Head of caudate nucleus (tissue), 42 donors: ENCODE measurements around the gene ERICH6.
"Not testable (repeated sequence)": the region's sequence is repeated elsewhere in the genome, so short reads cannot be mapped to it uniquely, and the experiment has no call there.

Experiments used
- DNase-seq, 42 donors: peaks; one replicate each; pipeline versions ENCODE4 v3.0.0 to v3.0.0-alpha.2; 2020 to 2021; ENCODE audit warnings: mixed read lengths in 7 of 42
- intact Hi-C: fragments of 100-400 bp; cut with DNase I; formaldehyde crosslinking; loops from one replicate; pipeline ENCODE4 v1.15.0; 2022

Gene ERICH6

GRCh38 chr3:150631515-150632221 is 72.1 kb downstream of the ERICH6 start:
- intact Hi-C loops = no loop called here
- DNase-seq = no peak

- intact Hi-C loops = no loop called here
- no peak for DNase-seq
Observed at GRCh38 chr3:150627557-150627956, 76.2 kb downstream of the ERICH6 start.

GRCh38 chr3:150626148-150626930 is 77.4 kb downstream of the ERICH6 start:
- intact Hi-C loops = no loop called here
- no peak for DNase-seq

GRCh38 chr3:150623945-150624344 is 79.8 kb downstream of the ERICH6 start:
- intact Hi-C loops = no loop called here
- DNase-seq = no peak

- DNase-seq, intact Hi-C loops: not testable (repeated sequence)
Observed at GRCh38 chr3:150622955-150623354, 80.8 kb downstream of the ERICH6 start.

- DNase-seq = no peak
- intact Hi-C loops = no loop called here
Observed at GRCh38 chr3:150620002-150620689, 83.6 kb downstream of the ERICH6 start.

GRCh38 chr3:150613709-150614480 is 89.8 kb downstream of the ERICH6 start:
- no peak for DNase-seq
- intact Hi-C loops = no loop called here

- DNase-seq = no peak
- intact Hi-C loops = no loop called here
Observed at GRCh38 chr3:150613034-150613433, 90.7 kb downstream of the ERICH6 start.

GRCh38 chr3:150612494-150612893 is 91.2 kb downstream of the ERICH6 start:
- intact Hi-C loops = no loop called here
- no peak for DNase-seq

- no peak for DNase-seq
- intact Hi-C loops = no loop called here
Observed at GRCh38 chr3:150611666-150612065, 92.1 kb downstream of the ERICH6 start.

- no peak for DNase-seq
- intact Hi-C loops = no loop called here
Observed at GRCh38 chr3:150610785-150611184, 92.9 kb downstream of the ERICH6 start.

- intact Hi-C loops = no loop called here
- DNase-seq = no peak
Observed at GRCh38 chr3:150609988-150610387, 93.7 kb downstream of the ERICH6 start.
